Naive thymus-derived CD4-positive, alpha-beta T cell (primary cell): ENCODE results near the gene DPT. TPM values are rescaled to one million over a fixed set of nuclear protein-coding genes. Genes with fewer than 3 reads are reported as not detected.

ENCODE experiments used
- ATAC-seq: fragments of 150-1000 bp; cut with Tn5 transposase; 2 replicates; pipeline ENCODE4 v1.10.0; 2021; ENCODE audit warnings: mild to moderate bottlenecking, moderate library complexity
- CTCF ChIA-PET: fragments of 350-600 bp; sonication (Branson Sonifier 250); formaldehyde crosslinking; loops from one replicate; lab custom pipeline; 2021; ENCODE audit warnings: antibody characterized with exemption; lab: Charles Lee
- POLR2A ChIA-PET: fragments of 350-600 bp; sonication (Branson Sonifier 250); formaldehyde crosslinking; loops from one replicate; lab custom pipeline; 2021; ENCODE audit warnings: antibody characterized with exemption, inconsistent platforms; lab: Charles Lee
- DNase-seq, 9 donors: peaks; one replicate each; pipeline versions ENCODE4 v3.0.0 to v3.0.0-alpha.2; 2020 to 2022; ENCODE audit warnings: mixed read lengths in 1 of 9
- H3K27ac ChIP-seq: one replicate; pipeline ENCODE4 v1.7.0; 2013; ENCODE audit warnings: mild to moderate bottlenecking, low read depth, low read length, moderate library complexity
- H3K27me3 ChIP-seq, 2 donors: one replicate each; pipeline ENCODE4 v1.7.0; 2013; ENCODE audit warnings: low read length in 2 of 2, mild to moderate bottlenecking in 2 of 2, moderate library complexity in 2 of 2; ENCODE audit not compliant: control insufficient read depth in 2 of 2, insufficient read depth in 2 of 2
- H3K36me3 ChIP-seq, 3 experiments: 1 replicate in 2 of 3; 2 replicates in 1 of 3; pipeline ENCODE4 v1.7.0; 2013; ENCODE audit warnings: low read length in 3 of 3, mild to moderate bottlenecking in 3 of 3, moderate library complexity in 1 of 3; ENCODE audit not compliant: insufficient read depth in 3 of 3, control insufficient read depth in 2 of 3
- H3K4me1 ChIP-seq, 2 donors: one replicate each; pipeline ENCODE4 v1.7.0; 2013; ENCODE audit warnings: low read length in 2 of 2, mild to moderate bottlenecking in 2 of 2, moderate library complexity in 1 of 2; ENCODE audit not compliant: control insufficient read depth in 2 of 2, insufficient read depth in 2 of 2
- H3K4me3 ChIP-seq: 2 replicates; pipeline ENCODE4 v1.7.0; 2013; ENCODE audit warnings: mild to moderate bottlenecking, low read length
- H3K9me3 ChIP-seq, 3 experiments: 1 replicate in 2 of 3; 2 replicates in 1 of 3; pipeline ENCODE4 v1.7.0; 2013; ENCODE audit warnings: low read length in 3 of 3; ENCODE audit not compliant: control insufficient read depth in 2 of 3
- H3K27ac Mint-ChIP-seq, 9 donors: one replicate each; pipeline ENCODE4 v1.8.0; 2020 to 2022; ENCODE audit warnings: mixed read lengths in 9 of 9, mild to moderate bottlenecking in 8 of 9, moderate library complexity in 5 of 9, inconsistent platforms in 2 of 9
- H3K27me3 Mint-ChIP-seq, 5 donors: one replicate each; pipeline ENCODE4 v1.8.0; 2021 to 2022; ENCODE audit warnings: mixed read lengths in 5 of 5, mild to moderate bottlenecking in 1 of 5
- H3K36me3 Mint-ChIP-seq, 5 donors: one replicate each; pipeline ENCODE4 v1.8.0; 2020 to 2022; ENCODE audit warnings: mixed read lengths in 5 of 5, mild to moderate bottlenecking in 3 of 5, inconsistent platforms in 1 of 5
- H3K4me1 Mint-ChIP-seq, 7 donors: one replicate each; pipeline ENCODE4 v1.8.0; 2020 to 2022; ENCODE audit warnings: mixed read lengths in 7 of 7, mild to moderate bottlenecking in 3 of 7, inconsistent platforms in 1 of 7
- H3K4me3 Mint-ChIP-seq, 10 donors: one replicate each; pipeline ENCODE4 v1.8.0; 2020 to 2022; ENCODE audit warnings: mild to moderate bottlenecking in 10 of 10, mixed read lengths in 10 of 10, moderate library complexity in 6 of 10, inconsistent platforms in 2 of 10
- H3K9me3 Mint-ChIP-seq, 11 donors: one replicate each; pipeline ENCODE4 v1.8.0; 2020 to 2022; ENCODE audit warnings: mixed read lengths in 11 of 11, mild to moderate bottlenecking in 4 of 11, inconsistent platforms in 1 of 11, moderate library complexity in 1 of 11
- intact Hi-C, 2 donors: fragments of 100-400 bp; cut with micrococcal nuclease; formaldehyde crosslinking; loops; one replicate each; pipeline ENCODE4 v1.15.1; 2023
- polyA plus RNA-seq, 2 donors: library from polyadenylated mRNA; unstranded; fragments of 300-500 nt; fragmentation: Illumina TruSeq; gene quantifications; one replicate each; pipeline ENCODE4 v1.2.3, GENCODE V29; 2021
- total RNA-seq, 6 experiments: library from RNA in 5 of 6; stranded (reverse) in 5 of 6; gene quantifications; 1 replicate in 5 of 6; 2 replicates in 1 of 6; pipeline ENCODE4 v1.2.3 and lab custom pipeline; 2021 to 2026

Gene DPT
- total and polyA plus RNA-seq, 7 experiments from 2014 or later, result not detected

GRCh38 chr1:168672278-168672677 lies 56.7 kb downstream of the DPT start:
- POLR2A ChIA-PET, result interaction anchor here (0.7 kb wide), 1 partner anchor 146 kb away, joined by 8 read pairs; no protein-coding TSS in a partner anchor
- no peak overlapping the region for H3K4me3 Mint-ChIP-seq

GRCh38 chr1:168671782-168672181 lies 57.2 kb downstream of the DPT start:
- H3K27ac Mint-ChIP-seq, result no peak overlapping the region
- ChIA-PET CTCF (no interaction called here), POLR2A (interaction anchor here (0.7 kb wide), 1 partner anchor 147 kb away, joined by 8 read pairs; no protein-coding TSS in a partner anchor)
- peaks cover 0 to 4% (median 2%) of the 10 kb centered on the region in 5 donors for H3K27me3 Mint-ChIP-seq
- no peak overlapping the region for H3K4me3 Mint-ChIP-seq
- H3K36me3 ChIP-seq, result no peaks in the 10 kb centered on the region
- intact Hi-C loops, result no loop called here
- peaks cover 0 to 2% (median 0%) of the 10 kb centered on the region in 7 donors for H3K4me1 Mint-ChIP-seq
- H3K27ac ChIP-seq, result no peak overlapping the region
- H3K36me3 Mint-ChIP-seq, result no peaks in the 10 kb centered on the region
- ATAC-seq, result no peak
- no peaks in the 10 kb centered on the region for H3K9me3 ChIP-seq
- H3K4me1 ChIP-seq, result no peaks in the 10 kb centered on the region
- no peak for DNase-seq
- H3K27me3 ChIP-seq, result no peaks in the 10 kb centered on the region
- H3K4me3 ChIP-seq, result no peak overlapping the region
- peaks cover 0 to 19% (median 5%) of the 10 kb centered on the region in 11 donors for H3K9me3 Mint-ChIP-seq

More at GRCh38 chr1:168672278-168672677, 56.7 kb downstream of the DPT start:
- Histone ChIP-seq H3K9me3 (no peaks in the 10 kb centered on the region), H3K4me1 (no peaks in the 10 kb centered on the region), H3K36me3 (no peaks in the 10 kb centered on the region), H3K4me3 (no peak overlapping the region), H3K27ac (no peak overlapping the region), H3K27me3 (no peaks in the 10 kb centered on the region)
- DNase-seq (no peak), ATAC-seq (no peak)
- CTCF ChIA-PET, result no interaction called here
- no peaks in the 10 kb centered on the region for H3K36me3 Mint-ChIP-seq
- H3K27me3 Mint-ChIP-seq, result peaks cover 0 to 4% (median 2%) of the 10 kb centered on the region in 5 donors
- H3K9me3 Mint-ChIP-seq, result peaks cover 0 to 19% (median 5%) of the 10 kb centered on the region in 11 donors
- no peak overlapping the region for H3K27ac Mint-ChIP-seq
- H3K4me1 Mint-ChIP-seq, result peaks cover 0 to 2% (median 0%) of the 10 kb centered on the region in 7 donors
- intact Hi-C loops, result no loop called here

- H3K9me3 ChIP-seq, result no peaks in the 10 kb centered on the region
- no peaks in the 10 kb centered on the region for H3K36me3 Mint-ChIP-seq
- H3K4me3 Mint-ChIP-seq, result no peak overlapping the region
- intact Hi-C loops, result no loop called here
- no peaks in the 10 kb centered on the region for H3K36me3 ChIP-seq
- peaks cover 0 to 20% (median 13%) of the 10 kb centered on the region in 5 donors for H3K27me3 Mint-ChIP-seq
- peaks cover 0 to 6% (median 1%) of the 10 kb centered on the region in 11 donors for H3K9me3 Mint-ChIP-seq
- H3K4me1 ChIP-seq, result no peaks in the 10 kb centered on the region
- no peak overlapping the region for H3K27ac Mint-ChIP-seq
- no peaks in the 10 kb centered on the region for H3K4me1 Mint-ChIP-seq
- ChIA-PET CTCF (no interaction called here), POLR2A (no interaction called here)
- no peak overlapping the region for H3K4me3 ChIP-seq
- H3K27ac ChIP-seq, result no peak overlapping the region
- no peak for DNase-seq
- no peak for ATAC-seq
- H3K27me3 ChIP-seq, result no peaks in the 10 kb centered on the region
These were observed 63.0 kb downstream of the DPT start for GRCh38 chr1:168665975-168666374.

GRCh38 chr1:168664069-168664834 lies 64.8 kb downstream of the DPT start:
- intact Hi-C loops, result no loop called here
- ChIA-PET POLR2A (no interaction called here), CTCF (no interaction called here)
- DNase-seq, result no peak
- no peaks in the 10 kb centered on the region for H3K4me1 ChIP-seq
- peaks cover 0 to 4% (median 0%) of the 10 kb centered on the region in 11 donors for H3K9me3 Mint-ChIP-seq
- no peak overlapping the region for H3K4me3 ChIP-seq
- no peaks in the 10 kb centered on the region for H3K4me1 Mint-ChIP-seq
- no peaks in the 10 kb centered on the region for H3K36me3 ChIP-seq
- H3K27ac Mint-ChIP-seq, result no peak overlapping the region
- H3K27ac ChIP-seq, result no peak overlapping the region
- no peaks in the 10 kb centered on the region for H3K27me3 ChIP-seq
- H3K36me3 Mint-ChIP-seq, result no peaks in the 10 kb centered on the region
- no peaks in the 10 kb centered on the region for H3K9me3 ChIP-seq
- H3K4me3 Mint-ChIP-seq, result no peak overlapping the region
- peaks cover 0 to 20% (median 13%) of the 10 kb centered on the region in 5 donors for H3K27me3 Mint-ChIP-seq
- ATAC-seq, result no peak

- Mint-ChIP-seq H3K27ac (no peak overlapping the region), H3K4me3 (no peak overlapping the region), H3K9me3 (peaks cover 0 to 1% (median 0%) of the 10 kb centered on the region in 11 donors), H3K27me3 (peaks cover 0 to 22% (median 8%) of the 10 kb centered on the region in 5 donors), H3K36me3 (no peaks in the 10 kb centered on the region), H3K4me1 (no peaks in the 10 kb centered on the region)
- Histone ChIP-seq H3K4me1 (no peaks in the 10 kb centered on the region), H3K27me3 (no peaks in the 10 kb centered on the region), H3K27ac (no peak overlapping the region), H3K9me3 (no peaks in the 10 kb centered on the region), H3K4me3 (no peak overlapping the region), H3K36me3 (no peaks in the 10 kb centered on the region)
- DNase-seq, result no peak
- CTCF ChIA-PET, result no interaction called here
- ATAC-seq, result no peak
- intact Hi-C loops, result no loop called here
- POLR2A ChIA-PET, result no interaction called here
These were observed 72.5 kb downstream of the DPT start for GRCh38 chr1:168656485-168656884.

GRCh38 chr1:168654198-168654915 lies 74.6 kb downstream of the DPT start:
- Mint-ChIP-seq H3K4me3 (no peak overlapping the region), H3K27me3 (peaks cover 0 to 29% (median 7%) of the 10 kb centered on the region in 5 donors), H3K36me3 (no peaks in the 10 kb centered on the region), H3K9me3 (peaks cover 0 to 1% (median 0%) of the 10 kb centered on the region in 11 donors), H3K27ac (no peak overlapping the region), H3K4me1 (no peaks in the 10 kb centered on the region)
- intact Hi-C loops, result no loop called here
- H3K27me3 ChIP-seq, result no peaks in the 10 kb centered on the region
- ATAC-seq (no peak), DNase-seq (no peak)
- CTCF ChIA-PET, result interaction anchor here (0.6 kb wide), 1 partner anchor 983 kb away, joined by 3 read pairs; no protein-coding TSS in a partner anchor
- POLR2A ChIA-PET, result no interaction called here
- no peaks in the 10 kb centered on the region for H3K36me3 ChIP-seq
- no peak overlapping the region for H3K27ac ChIP-seq
- no peaks in the 10 kb centered on the region for H3K4me1 ChIP-seq
- no peak overlapping the region for H3K4me3 ChIP-seq
- H3K9me3 ChIP-seq, result no peaks in the 10 kb centered on the region
